ENCODE data around the gene LY86. TPM values are rescaled to one million over a fixed set of nuclear protein-coding genes. Genes with fewer than 3 reads are reported as not detected.

Gene LY86
- total RNA-seq, 1 donor = not detected

GRCh38 chr6:6560909-6561308 is 27.6 kb upstream of the LY86 start:
- DNase-seq (ENCODE audit: low read depth) = no peak
- TF ChIP-seq CTCF (IDR thresholded peaks at IDR 0.05; ENCODE audit: insufficient read depth, low read length) = no peak
- no peak overlapping the region for H3K4me3 ChIP-seq (ENCODE audit: low read depth, low read length)

GRCh38 chr6:6564154-6564553 is 24.4 kb upstream of the LY86 start:
- no peak overlapping the region for H3K4me3 ChIP-seq (ENCODE audit: low read depth, low read length)
- no peak for DNase-seq (ENCODE audit: low read depth)
- no peak for TF ChIP-seq CTCF (IDR thresholded peaks at IDR 0.05; ENCODE audit: insufficient read depth, low read length)

GRCh38 chr6:6565069-6565468 is 23.5 kb upstream of the LY86 start:
- DNase-seq (ENCODE audit: low read depth) = no peak
- no peak for TF ChIP-seq CTCF (IDR thresholded peaks at IDR 0.05; ENCODE audit: insufficient read depth, low read length)
- H3K4me3 ChIP-seq (ENCODE audit: low read depth, low read length) = no peak overlapping the region

GRCh38 chr6:6565488-6565887 is 23.0 kb upstream of the LY86 start:
- no peak for TF ChIP-seq CTCF (IDR thresholded peaks at IDR 0.05; ENCODE audit: insufficient read depth, low read length)
- no peak overlapping the region for H3K4me3 ChIP-seq (ENCODE audit: low read depth, low read length)
- DNase-seq (ENCODE audit: low read depth) = no peak

GRCh38 chr6:6566766-6567165 is 21.8 kb upstream of the LY86 start:
- H3K4me3 ChIP-seq (ENCODE audit: low read depth, low read length) = no peak overlapping the region
- DNase-seq (ENCODE audit: low read depth) = no peak
- TF ChIP-seq CTCF (IDR thresholded peaks at IDR 0.05; ENCODE audit: insufficient read depth, low read length) = no peak

- no peak for TF ChIP-seq CTCF (IDR thresholded peaks at IDR 0.05; ENCODE audit: insufficient read depth, low read length)
- no peak for DNase-seq (ENCODE audit: low read depth)
- H3K4me3 ChIP-seq (ENCODE audit: low read depth, low read length) = no peak overlapping the region
Measured at GRCh38 chr6:6569096-6569810, 19.3 kb upstream of the LY86 start.

GRCh38 chr6:6569811-6570164 is 18.7 kb upstream of the LY86 start:
- no peak for TF ChIP-seq CTCF (IDR thresholded peaks at IDR 0.05; ENCODE audit: insufficient read depth, low read length)
- H3K4me3 ChIP-seq (ENCODE audit: low read depth, low read length) = no peak overlapping the region
- DNase-seq (ENCODE audit: low read depth) = no peak
